AG09309 (cell line): ENCODE data around the gene KIF2A.

Experiments used
- DNase-seq: peaks from one replicate; pipeline ENCODE4 v3.0.0-alpha.2; 2010; ENCODE audit warnings: low read depth
- H3K4me3 ChIP-seq: 2 replicates; pipeline ENCODE4 v1.5.1; 2011; ENCODE audit warnings: mild to moderate bottlenecking, low read depth, low read length, moderate library complexity; ENCODE audit not compliant: control insufficient read depth
- TF ChIP-seq, protein P1 (sequence below): IDR thresholded peaks from 2 replicates; pipeline ENCODE4 v1.5.1; 2011; ENCODE audit warnings: mild to moderate bottlenecking, low read depth, low read length, inconsistent platforms; ENCODE audit not compliant: insufficient read depth, control insufficient read depth; ENCODE audit errors: missing control alignments

KIF2A gene

DNA sequence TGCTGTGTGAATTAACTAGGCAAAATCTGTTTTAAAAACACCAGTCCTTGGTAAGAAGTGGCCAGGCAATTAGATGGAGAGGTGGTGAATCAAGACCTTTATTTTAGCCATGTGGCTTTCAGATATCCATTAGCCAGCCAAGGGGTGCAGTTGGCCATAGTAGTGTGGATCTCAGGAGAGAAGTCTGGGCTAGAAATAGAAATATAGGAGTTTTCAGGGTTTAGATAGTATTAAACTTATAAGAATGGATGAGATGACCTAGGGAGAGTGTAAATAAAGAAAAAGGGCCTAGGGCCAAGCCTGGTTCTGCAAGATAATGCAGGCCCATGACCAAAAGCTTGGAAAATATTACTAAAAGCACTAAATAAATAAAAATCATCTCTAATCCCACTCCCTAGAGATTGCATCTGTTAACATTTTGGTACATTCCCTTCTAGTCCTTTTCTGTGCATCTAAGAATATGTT, 40.3 kb upstream of the KIF2A start:
- H3K4me3 ChIP-seq = no peak overlapping the region
- TF ChIP-seq, protein P1, sequence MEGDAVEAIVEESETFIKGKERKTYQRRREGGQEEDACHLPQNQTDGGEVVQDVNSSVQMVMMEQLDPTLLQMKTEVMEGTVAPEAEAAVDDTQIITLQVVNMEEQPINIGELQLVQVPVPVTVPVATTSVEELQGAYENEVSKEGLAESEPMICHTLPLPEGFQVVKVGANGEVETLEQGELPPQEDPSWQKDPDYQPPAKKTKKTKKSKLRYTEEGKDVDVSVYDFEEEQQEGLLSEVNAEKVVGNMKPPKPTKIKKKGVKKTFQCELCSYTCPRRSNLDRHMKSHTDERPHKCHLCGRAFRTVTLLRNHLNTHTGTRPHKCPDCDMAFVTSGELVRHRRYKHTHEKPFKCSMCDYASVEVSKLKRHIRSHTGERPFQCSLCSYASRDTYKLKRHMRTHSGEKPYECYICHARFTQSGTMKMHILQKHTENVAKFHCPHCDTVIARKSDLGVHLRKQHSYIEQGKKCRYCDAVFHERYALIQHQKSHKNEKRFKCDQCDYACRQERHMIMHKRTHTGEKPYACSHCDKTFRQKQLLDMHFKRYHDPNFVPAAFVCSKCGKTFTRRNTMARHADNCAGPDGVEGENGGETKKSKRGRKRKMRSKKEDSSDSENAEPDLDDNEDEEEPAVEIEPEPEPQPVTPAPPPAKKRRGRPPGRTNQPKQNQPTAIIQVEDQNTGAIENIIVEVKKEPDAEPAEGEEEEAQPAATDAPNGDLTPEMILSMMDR = no peak
- DNase-seq = no peak

DNA sequence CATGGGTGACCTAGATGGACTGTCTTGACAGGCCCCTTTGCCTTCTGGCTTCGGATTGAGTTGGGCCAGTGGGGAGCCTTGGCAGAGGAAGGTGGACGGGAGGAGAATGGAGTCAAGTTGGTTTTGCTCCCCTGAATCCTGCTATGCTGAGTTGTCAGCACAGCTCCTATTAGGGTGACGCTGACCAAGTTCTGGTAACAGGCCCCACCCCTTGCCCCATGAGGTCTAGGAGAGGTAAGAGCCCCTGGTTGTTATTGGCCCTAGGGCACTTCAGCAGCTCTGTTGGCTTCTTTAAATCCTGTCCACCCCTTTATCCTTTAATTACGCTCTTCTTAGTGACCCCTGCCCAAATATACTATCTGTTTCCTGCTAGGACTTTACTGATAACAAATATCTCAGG, 39.4 kb upstream of the KIF2A start:
- no peak for DNase-seq
- TF ChIP-seq, protein P1 = no peak
- no peak overlapping the region for H3K4me3 ChIP-seq

DNA sequence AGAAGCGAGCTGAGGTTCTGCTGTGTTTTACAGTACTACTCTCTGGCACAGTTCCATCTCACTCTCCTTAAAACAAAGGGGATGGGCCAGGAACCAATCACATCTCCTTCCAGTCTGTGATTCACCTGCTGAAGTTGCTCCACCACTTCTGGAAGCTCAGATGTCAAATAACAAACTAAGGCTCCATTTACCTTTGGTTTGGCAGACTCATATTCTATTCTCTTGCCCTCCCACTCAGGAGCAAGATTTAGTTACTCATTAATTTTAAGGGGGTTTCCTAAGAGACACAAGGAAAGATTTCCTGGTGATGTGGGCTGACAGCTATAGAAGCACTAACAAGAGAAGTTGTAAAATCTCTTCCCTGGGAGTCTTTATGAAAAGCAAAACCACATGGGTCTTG, 37.8 kb upstream of the KIF2A start:
- no peak for DNase-seq
- TF ChIP-seq, protein P1 = no peak
- H3K4me3 ChIP-seq = no peak overlapping the region

DNA sequence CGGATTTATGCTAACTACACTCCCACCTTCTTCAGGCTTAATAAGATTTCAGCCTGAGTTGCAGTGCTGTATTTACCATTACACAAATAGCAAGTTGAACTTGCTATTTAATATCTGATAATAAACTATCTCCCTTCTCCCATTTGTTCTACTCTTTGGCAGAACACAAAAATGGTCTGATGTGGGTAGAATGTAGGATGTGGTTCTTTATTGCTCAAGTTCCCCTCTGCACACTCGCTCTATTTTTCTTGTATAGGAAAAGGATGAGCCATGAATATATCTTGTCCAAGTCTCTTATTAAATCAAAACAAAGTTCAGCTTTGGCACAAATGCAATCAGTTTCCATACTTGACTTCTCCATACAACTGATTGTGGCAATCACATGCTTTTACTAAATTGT, 37.2 kb upstream of the KIF2A start:
- TF ChIP-seq, protein P1 = no peak
- H3K4me3 ChIP-seq = no peak overlapping the region
- no peak for DNase-seq

DNA sequence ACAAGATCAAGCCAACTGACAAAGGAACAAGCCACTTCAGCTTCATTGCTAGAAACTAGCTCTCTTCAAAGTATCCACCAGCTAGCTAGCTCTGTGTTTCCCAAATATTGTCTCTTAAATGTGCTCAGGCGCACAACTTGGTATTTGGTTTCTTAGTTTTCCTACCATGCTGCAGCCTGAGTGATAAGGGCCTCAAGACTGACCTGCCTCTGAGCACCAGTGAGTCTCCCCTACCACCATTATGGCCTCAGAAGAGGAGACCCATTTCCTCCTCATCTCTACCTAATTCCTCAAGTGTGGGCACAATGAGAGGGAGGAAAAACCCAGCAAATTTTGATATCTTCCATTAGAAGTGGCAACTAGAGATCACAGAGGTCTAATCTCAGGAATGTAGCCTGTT, 34.6 kb upstream of the KIF2A start:
- DNase-seq = no peak
- no peak overlapping the region for H3K4me3 ChIP-seq
- TF ChIP-seq, protein P1 = no peak

DNA sequence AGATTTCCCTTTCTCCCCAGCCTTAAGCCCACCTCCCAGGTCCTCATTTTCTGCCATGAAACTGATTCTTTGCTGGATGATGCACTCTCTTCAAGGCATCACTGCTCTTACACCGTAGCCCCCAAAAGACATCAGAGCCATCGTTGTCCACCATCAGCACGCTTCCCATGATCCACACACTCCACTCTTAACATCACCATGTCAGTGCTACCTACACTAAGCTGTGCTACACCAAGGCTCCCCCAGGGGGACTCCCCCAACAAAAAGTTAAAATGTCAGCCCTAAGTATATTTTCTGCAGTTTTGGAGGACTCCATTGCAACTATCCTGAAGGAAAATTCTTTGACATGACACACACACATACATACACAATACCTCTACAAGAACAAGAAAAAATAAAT, 34.1 kb upstream of the KIF2A start:
- no peak for DNase-seq
- TF ChIP-seq, protein P1 = no peak
- no peak overlapping the region for H3K4me3 ChIP-seq

DNA sequence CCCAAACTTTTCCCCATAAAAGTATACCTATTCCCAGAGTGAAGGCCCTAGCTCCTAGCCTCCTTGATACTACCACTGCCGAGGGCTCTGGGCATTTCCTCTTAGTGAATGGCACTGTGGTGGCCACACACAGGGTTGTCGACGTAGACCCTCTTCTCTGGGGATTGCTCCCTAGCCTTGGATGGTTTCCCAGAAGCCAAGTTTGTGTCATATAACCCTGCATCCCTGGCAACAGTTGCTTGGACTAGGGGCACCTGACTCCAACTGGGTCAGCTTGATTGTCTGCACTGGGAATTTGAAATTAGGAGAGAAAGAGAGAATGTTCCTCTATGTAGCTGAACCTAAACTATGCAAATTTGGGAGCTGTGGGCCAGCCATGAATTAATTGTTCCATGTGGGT, 32.3 kb upstream of the KIF2A start:
- DNase-seq = no peak
- no peak overlapping the region for H3K4me3 ChIP-seq
- TF ChIP-seq, protein P1 = no peak
